Gastroesophageal sphincter (tissue), 3 donors: ENCODE data around the gene DMTF1.

Experiments
- EP300 ChIP-seq: sonication (generic); formaldehyde crosslinking; IDR thresholded peaks from one replicate; pipeline ENCODE4 v1.6.1; 2017; ENCODE audit warnings: antibody characterized with exemption, mild to moderate bottlenecking
- POLR2A ChIP-seq, 2 donors: fragments of 450-650 bp; IDR thresholded peaks; one replicate each; pipeline ENCODE4 v1.6.1; 2017; ENCODE audit warnings: antibody characterized with exemption in 2 of 2, mild to moderate bottlenecking in 2 of 2, moderate library complexity in 1 of 2
- TF ChIP-seq, protein P1 (sequence below), 4 experiments: fragments of 200-600 bp in 2 of 4; fragments of 450-650 bp in 2 of 4; sonication (generic) in 1 of 4; IDR thresholded peaks; one replicate each; pipeline ENCODE4 v1.5.1; 2017 to 2019; ENCODE audit warnings: antibody characterized with exemption in 4 of 4, mild to moderate bottlenecking in 2 of 4, moderate library complexity in 2 of 4

DNA sequence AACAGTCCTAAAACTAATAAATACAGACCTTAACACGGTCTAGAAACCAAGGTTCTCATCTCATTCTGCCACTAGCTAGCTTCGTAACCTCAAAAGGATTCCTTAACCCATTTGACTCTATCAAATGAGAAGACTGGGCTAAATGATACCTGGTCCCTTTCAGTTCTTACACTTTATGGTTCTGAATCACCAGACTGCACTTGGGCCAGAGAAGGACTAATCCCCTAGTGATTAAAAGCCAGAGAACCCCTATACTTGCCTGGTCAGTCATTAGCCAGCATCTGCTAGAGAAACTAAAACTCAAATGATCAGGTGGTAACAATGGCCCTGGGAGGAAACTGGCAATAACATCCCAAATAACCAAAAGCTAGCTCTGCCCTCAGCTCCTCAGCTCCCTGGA lies 50.5 kb downstream of the DMTF1 start:
- TF ChIP-seq, protein P1, sequence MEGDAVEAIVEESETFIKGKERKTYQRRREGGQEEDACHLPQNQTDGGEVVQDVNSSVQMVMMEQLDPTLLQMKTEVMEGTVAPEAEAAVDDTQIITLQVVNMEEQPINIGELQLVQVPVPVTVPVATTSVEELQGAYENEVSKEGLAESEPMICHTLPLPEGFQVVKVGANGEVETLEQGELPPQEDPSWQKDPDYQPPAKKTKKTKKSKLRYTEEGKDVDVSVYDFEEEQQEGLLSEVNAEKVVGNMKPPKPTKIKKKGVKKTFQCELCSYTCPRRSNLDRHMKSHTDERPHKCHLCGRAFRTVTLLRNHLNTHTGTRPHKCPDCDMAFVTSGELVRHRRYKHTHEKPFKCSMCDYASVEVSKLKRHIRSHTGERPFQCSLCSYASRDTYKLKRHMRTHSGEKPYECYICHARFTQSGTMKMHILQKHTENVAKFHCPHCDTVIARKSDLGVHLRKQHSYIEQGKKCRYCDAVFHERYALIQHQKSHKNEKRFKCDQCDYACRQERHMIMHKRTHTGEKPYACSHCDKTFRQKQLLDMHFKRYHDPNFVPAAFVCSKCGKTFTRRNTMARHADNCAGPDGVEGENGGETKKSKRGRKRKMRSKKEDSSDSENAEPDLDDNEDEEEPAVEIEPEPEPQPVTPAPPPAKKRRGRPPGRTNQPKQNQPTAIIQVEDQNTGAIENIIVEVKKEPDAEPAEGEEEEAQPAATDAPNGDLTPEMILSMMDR (IDR thresholded peaks at IDR 0.05): no peak
- TF ChIP-seq EP300 (no peak), POLR2A (IDR thresholded peaks at IDR 0.05) (no peak)
